KMS-11 (cell line): ENCODE measurements around the gene ZNF688.

Source experiments
- H2AFZ ChIP-seq: fragments of 200-600 bp; sonication (generic); 2 replicates; pipeline ENCODE4 v1.6.1; 2016; ENCODE audit warnings: antibody characterized with exemption, mixed run types, low read depth
- H3K27ac ChIP-seq: fragments of 200-600 bp; sonication (generic); 2 replicates; pipeline ENCODE4 v1.6.1; 2016; ENCODE audit warnings: mild to moderate bottlenecking, mixed run types
- H3K27me3 ChIP-seq: fragments of 200-600 bp; sonication (generic); 2 replicates; pipeline ENCODE4 v1.6.1; 2017; ENCODE audit warnings: mild to moderate bottlenecking, low read depth, mixed run types, moderate library complexity; ENCODE audit not compliant: insufficient read depth
- H3K36me3 ChIP-seq: fragments of 200-600 bp; sonication (generic); 2 replicates; pipeline ENCODE4 v1.6.1; 2017; ENCODE audit warnings: mild to moderate bottlenecking, mixed run types; ENCODE audit not compliant: insufficient read depth
- H3K4me1 ChIP-seq: fragments of 200-600 bp; sonication (generic); 2 replicates; pipeline ENCODE4 v1.6.1; 2016; ENCODE audit warnings: mild to moderate bottlenecking, low read depth, mixed run types; ENCODE audit not compliant: poor library complexity, severe bottlenecking
- H3K4me2 ChIP-seq: fragments of 200-600 bp; sonication (generic); 2 replicates; pipeline ENCODE4 v1.7.0; 2016; ENCODE audit warnings: mild to moderate bottlenecking, mixed run types
- H3K4me3 ChIP-seq: fragments of 200-600 bp; sonication (generic); IDR thresholded peaks from 2 replicates; pipeline ENCODE4 v1.6.1; 2017; ENCODE audit warnings: low read depth, low read length, mixed read lengths; ENCODE audit not compliant: insufficient read depth
- H3K79me2 ChIP-seq: fragments of 200-600 bp; sonication (generic); 2 replicates; pipeline ENCODE4 v1.6.1; 2016; ENCODE audit warnings: low read depth, mixed run types; ENCODE audit not compliant: insufficient read depth
- H3K9ac ChIP-seq: fragments of 200-600 bp; sonication (generic); 2 replicates; pipeline ENCODE4 v1.6.1; 2016; ENCODE audit warnings: mild to moderate bottlenecking, mixed run types
- H4K20me1 ChIP-seq: fragments of 200-600 bp; sonication (generic); 2 replicates; pipeline ENCODE4 v1.6.1; 2016; ENCODE audit warnings: mild to moderate bottlenecking, mixed run types; ENCODE audit not compliant: insufficient read depth
- CTCF ChIP-seq: fragments of 200-600 bp; sonication (generic); conservative IDR thresholded peaks from 2 replicates; pipeline ENCODE4 v1.6.1; 2017; ENCODE audit warnings: low read depth, mild to moderate bottlenecking, antibody characterized with exemption, low read length, moderate library complexity, mixed read lengths

Gene ZNF688

DNA sequence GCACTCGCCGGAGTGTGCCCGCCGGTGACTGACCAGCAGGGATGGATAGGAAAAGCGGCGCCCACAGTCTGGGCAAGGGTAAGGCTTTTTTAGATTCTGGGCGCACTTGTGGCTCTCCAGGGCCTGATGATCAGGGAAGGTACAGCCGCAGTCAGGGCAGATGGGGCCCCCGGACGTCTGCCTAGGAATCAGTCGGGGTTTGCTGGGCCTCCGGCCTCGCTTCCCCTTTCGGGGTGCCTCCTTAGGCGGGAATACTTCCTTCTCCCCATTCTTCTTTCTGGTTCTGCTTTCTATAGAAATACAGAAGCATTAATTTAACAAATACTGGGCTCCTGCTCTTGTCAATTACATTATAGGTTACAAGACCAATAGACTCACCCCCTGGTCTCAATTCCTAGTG lies 33.6 kb upstream of the ZNF688 start:
- Histone ChIP-seq H3K27ac (no peak overlapping the region), H3K36me3 (no peaks in the 10 kb centered on the region), H3K9ac (no peak overlapping the region), H3K27me3 (no peaks in the 10 kb centered on the region), H3K4me3 (no peak overlapping the region), H2AFZ (no peak overlapping the region), H4K20me1 (no peaks in the 10 kb centered on the region), H3K4me1 (peaks cover 7% of the 10 kb centered on the region), H3K79me2 (no peaks in the 10 kb centered on the region), H3K4me2 (no peak overlapping the region)
- no peak for TF ChIP-seq CTCF

DNA sequence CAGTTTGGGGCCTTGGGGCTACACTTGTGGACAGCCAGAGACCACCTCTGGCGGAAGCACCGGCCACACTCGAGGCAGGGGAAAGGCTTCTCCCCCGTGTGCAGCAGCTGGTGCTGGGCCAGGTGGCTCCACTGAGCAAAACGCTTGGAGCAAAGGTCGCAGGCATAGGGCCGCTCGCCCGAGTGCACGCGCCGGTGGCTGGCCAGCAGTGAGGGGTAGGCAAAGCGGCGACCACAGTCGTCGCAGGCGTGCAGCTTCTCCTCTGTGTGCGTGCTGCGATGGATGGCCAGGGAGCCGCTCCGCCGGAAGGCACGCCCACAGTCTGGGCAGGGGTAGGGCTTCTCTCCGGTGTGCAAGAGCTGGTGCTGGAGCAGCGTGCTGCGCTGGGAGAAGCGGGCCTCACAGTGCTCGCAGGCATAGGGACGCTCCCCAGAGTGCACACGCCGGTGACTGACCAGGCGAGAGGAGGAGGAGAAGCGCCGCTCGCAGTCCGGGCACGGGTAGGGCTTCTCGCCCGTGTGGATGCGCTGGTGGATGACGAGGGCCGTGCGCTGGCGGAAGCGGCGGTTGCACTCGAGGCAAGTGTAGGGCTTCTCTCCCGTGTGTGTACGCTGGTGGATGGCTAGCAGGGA lies 32.9 kb upstream of the ZNF688 start:
- H3K36me3 ChIP-seq, result no peaks in the 10 kb centered on the region
- no peaks in the 10 kb centered on the region for H4K20me1 ChIP-seq
- no peak overlapping the region for H3K4me3 ChIP-seq
- H3K27me3 ChIP-seq, result no peaks in the 10 kb centered on the region
- no peak overlapping the region for H3K27ac ChIP-seq
- no peak for TF ChIP-seq CTCF
- H3K79me2 ChIP-seq, result no peaks in the 10 kb centered on the region
- no peak overlapping the region for H3K9ac ChIP-seq
- H3K4me1 ChIP-seq, result peaks cover 5% of the 10 kb centered on the region
- no peak overlapping the region for H2AFZ ChIP-seq
- H3K4me2 ChIP-seq, result no peak overlapping the region

- no peaks in the 10 kb centered on the region for H3K36me3 ChIP-seq
- no peak overlapping the region for H3K4me3 ChIP-seq
- no peak for TF ChIP-seq CTCF
- no peaks in the 10 kb centered on the region for H3K79me2 ChIP-seq
- H3K4me2 ChIP-seq, result no peak overlapping the region
- H3K4me1 ChIP-seq, result peaks cover under 1% of the 10 kb centered on the region
- no peaks in the 10 kb centered on the region for H3K27me3 ChIP-seq
- H2AFZ ChIP-seq, result no peak overlapping the region
- H3K9ac ChIP-seq, result no peak overlapping the region
- H3K27ac ChIP-seq, result no peak overlapping the region
- no peaks in the 10 kb centered on the region for H4K20me1 ChIP-seq
Observed at GRCh38 chr16:30603945-30604315, 32.4 kb upstream of the ZNF688 start.

- no peak for TF ChIP-seq CTCF
- Histone ChIP-seq H3K27ac (no peak overlapping the region), H3K36me3 (no peaks in the 10 kb centered on the region), H3K4me1 (peaks cover 8% of the 10 kb centered on the region), H3K4me3 (no peak overlapping the region), H3K9ac (no peak overlapping the region), H3K4me2 (no peak overlapping the region), H3K79me2 (no peaks in the 10 kb centered on the region), H4K20me1 (no peaks in the 10 kb centered on the region), H3K27me3 (no peaks in the 10 kb centered on the region), H2AFZ (no peak overlapping the region)
Observed at GRCh38 chr16:30602616-30603277, 31.2 kb upstream of the ZNF688 start.
